Neural progenitor cell (in vitro differentiated cells): ENCODE results near the gene NHLRC4. TPM values are rescaled to one million over a fixed set of nuclear protein-coding genes. Genes with fewer than 3 reads are reported as not detected.
A peak's percentile ranks its signal among the peaks of the same experiment; 100 is the strongest.

ENCODE experiments used
- DNase-seq: peaks from one replicate; pipeline ENCODE4 v3.0.0-alpha.2; 2016; ENCODE audit warnings: low spot score
- H2AFZ ChIP-seq: fragments of 200-600 bp; sonication (generic); replicated peaks from 2 replicates; pipeline ENCODE4 v1.6.1; 2016; ENCODE audit warnings: antibody characterized with exemption
- H3F3A ChIP-seq: fragments of 200-600 bp; sonication (generic); 2 replicates; pipeline ENCODE4 v1.6.1; 2016; ENCODE audit warnings: antibody characterized with exemption, low read depth
- H3K27ac ChIP-seq: fragments of 200-600 bp; sonication (generic); 2 replicates; pipeline ENCODE4 v1.5.1; 2016; ENCODE audit warnings: mild to moderate bottlenecking
- H3K27me3 ChIP-seq: fragments of 200-600 bp; sonication (generic); 2 replicates; pipeline ENCODE4 v1.6.1; 2016; ENCODE audit warnings: mild to moderate bottlenecking, moderate library complexity
- H3K36me3 ChIP-seq: fragments of 200-600 bp; sonication (generic); 2 replicates; pipeline ENCODE4 v1.5.1; 2016
- H3K4me1 ChIP-seq: fragments of 200-600 bp; sonication (generic); 2 replicates; pipeline ENCODE4 v1.6.1; 2016; ENCODE audit warnings: mixed run types
- H3K4me2 ChIP-seq: fragments of 200-600 bp; sonication (generic); 2 replicates; pipeline ENCODE4 v1.6.1; 2016
- H3K4me3 ChIP-seq: fragments of 200-600 bp; sonication (generic); 2 replicates; pipeline ENCODE4 v1.5.1; 2016
- H3K79me2 ChIP-seq: fragments of 200-600 bp; sonication (generic); 2 replicates; pipeline ENCODE4 v1.6.1; 2016; ENCODE audit warnings: low read depth
- H3K9ac ChIP-seq: fragments of 200-600 bp; sonication (generic); 2 replicates; pipeline ENCODE4 v1.6.1; 2016
- H3K9me3 ChIP-seq: fragments of 200-600 bp; sonication (generic); 2 replicates; pipeline ENCODE4 v1.5.1; 2016; ENCODE audit warnings: low read depth
- H4K20me1 ChIP-seq: fragments of 200-600 bp; sonication (generic); 2 replicates; pipeline ENCODE4 v1.6.1; 2016; ENCODE audit warnings: low read depth
- H3K27ac Mint-ChIP-seq: 3 replicates; pipeline ENCODE4 v1.8.0; 2021; ENCODE audit warnings: mixed read lengths
- H3K27me3 Mint-ChIP-seq: 2 replicates; pipeline ENCODE4 v1.8.0; 2022; ENCODE audit warnings: low read depth, mild to moderate bottlenecking, inconsistent platforms, moderate library complexity, mixed read lengths; ENCODE audit not compliant: insufficient read depth
- H3K36me3 Mint-ChIP-seq: 3 replicates; pipeline ENCODE4 v1.8.0; 2021; ENCODE audit warnings: mixed read lengths
- H3K4me1 Mint-ChIP-seq: 3 replicates; pipeline ENCODE4 v1.8.0; 2021; ENCODE audit warnings: mixed read lengths
- H3K4me3 Mint-ChIP-seq: 3 replicates; pipeline ENCODE4 v1.8.0; 2021; ENCODE audit warnings: mild to moderate bottlenecking, moderate library complexity, mixed read lengths
- H3K9me3 Mint-ChIP-seq: 3 replicates; pipeline ENCODE4 v1.8.0; 2020; ENCODE audit warnings: mixed read lengths
- EZH2 ChIP-seq: fragments of 200-600 bp; sonication (generic); IDR thresholded peaks from 2 replicates; pipeline ENCODE4 v1.6.1; 2017; ENCODE audit warnings: antibody characterized with exemption, mild to moderate bottlenecking, moderate library complexity
- EZH2phosphoT487 ChIP-seq: fragments of 200-600 bp; sonication (generic); IDR thresholded peaks from 2 replicates; pipeline ENCODE4 v1.6.1; 2017; ENCODE audit warnings: antibody characterized with exemption
- total RNA-seq: library from RNA; depleted of rRNA; stranded (reverse); fragments of >200 nt; gene quantifications from 2 replicates; pipeline ENCODE4 v1.2.3, GENCODE V29; 2015; ENCODE audit warnings: low replicate concordance
- TF ChIP-seq, protein P1 (sequence below): fragments of 200-600 bp; sonication (generic); IDR thresholded peaks from 2 replicates; pipeline ENCODE4 v1.5.1; 2017; ENCODE audit warnings: antibody characterized with exemption, mild to moderate bottlenecking

NHLRC4 gene
- total RNA-seq, 1 donor from 2014 or later: not detected

DNA sequence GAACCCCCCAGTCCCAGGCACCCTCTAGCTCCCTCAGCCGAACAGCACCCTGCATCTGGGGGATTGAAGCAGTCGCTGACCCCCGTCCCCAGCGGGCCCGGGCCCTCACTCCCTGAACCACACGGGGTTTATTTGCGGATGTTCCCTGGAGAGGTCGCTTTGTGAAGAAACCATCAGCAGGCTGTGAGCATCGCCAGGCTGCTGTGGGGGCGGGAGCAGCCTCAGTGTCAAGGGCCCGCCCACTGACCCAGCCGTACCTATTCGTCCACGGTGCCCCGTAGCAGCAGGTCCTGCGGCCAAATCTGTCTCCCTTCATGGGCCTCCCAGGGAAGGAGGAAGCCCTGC, 16.6 kb downstream of the NHLRC4 start:
- TF ChIP-seq, protein P1, sequence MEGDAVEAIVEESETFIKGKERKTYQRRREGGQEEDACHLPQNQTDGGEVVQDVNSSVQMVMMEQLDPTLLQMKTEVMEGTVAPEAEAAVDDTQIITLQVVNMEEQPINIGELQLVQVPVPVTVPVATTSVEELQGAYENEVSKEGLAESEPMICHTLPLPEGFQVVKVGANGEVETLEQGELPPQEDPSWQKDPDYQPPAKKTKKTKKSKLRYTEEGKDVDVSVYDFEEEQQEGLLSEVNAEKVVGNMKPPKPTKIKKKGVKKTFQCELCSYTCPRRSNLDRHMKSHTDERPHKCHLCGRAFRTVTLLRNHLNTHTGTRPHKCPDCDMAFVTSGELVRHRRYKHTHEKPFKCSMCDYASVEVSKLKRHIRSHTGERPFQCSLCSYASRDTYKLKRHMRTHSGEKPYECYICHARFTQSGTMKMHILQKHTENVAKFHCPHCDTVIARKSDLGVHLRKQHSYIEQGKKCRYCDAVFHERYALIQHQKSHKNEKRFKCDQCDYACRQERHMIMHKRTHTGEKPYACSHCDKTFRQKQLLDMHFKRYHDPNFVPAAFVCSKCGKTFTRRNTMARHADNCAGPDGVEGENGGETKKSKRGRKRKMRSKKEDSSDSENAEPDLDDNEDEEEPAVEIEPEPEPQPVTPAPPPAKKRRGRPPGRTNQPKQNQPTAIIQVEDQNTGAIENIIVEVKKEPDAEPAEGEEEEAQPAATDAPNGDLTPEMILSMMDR: no peak
- TF ChIP-seq EZH2phosphoT487: no peak
- Mint-ChIP-seq H3K4me1 (peaks cover 13% of the 10 kb centered on the region), H3K9me3 (no peaks in the 10 kb centered on the region), H3K27me3 (peaks cover 6% of the 10 kb centered on the region), H3K36me3 (no peaks in the 10 kb centered on the region), H3K4me3 (no peak overlapping the region), H3K27ac (no peak overlapping the region)
- H3K36me3 ChIP-seq: no peaks in the 10 kb centered on the region
- peaks cover 8% of the 10 kb centered on the region for H3K79me2 ChIP-seq
- H3F3A ChIP-seq: peaks cover 25% of the 10 kb centered on the region
- no peak overlapping the region for H3K27ac ChIP-seq
- no peak for DNase-seq
- no peak overlapping the region for H3K9ac ChIP-seq
- peak overlapping the region; percentile 55 for H3K4me2 ChIP-seq
- H4K20me1 ChIP-seq: peaks cover 58% of the 10 kb centered on the region
- H3K9me3 ChIP-seq: no peaks in the 10 kb centered on the region
- H3K27me3 ChIP-seq: peaks cover 37% of the 10 kb centered on the region
- peaks cover 2% of the 10 kb centered on the region for H3K4me1 ChIP-seq
- no peak overlapping the region for H3K4me3 ChIP-seq
- H2AFZ ChIP-seq: no peak overlapping the region

DNA sequence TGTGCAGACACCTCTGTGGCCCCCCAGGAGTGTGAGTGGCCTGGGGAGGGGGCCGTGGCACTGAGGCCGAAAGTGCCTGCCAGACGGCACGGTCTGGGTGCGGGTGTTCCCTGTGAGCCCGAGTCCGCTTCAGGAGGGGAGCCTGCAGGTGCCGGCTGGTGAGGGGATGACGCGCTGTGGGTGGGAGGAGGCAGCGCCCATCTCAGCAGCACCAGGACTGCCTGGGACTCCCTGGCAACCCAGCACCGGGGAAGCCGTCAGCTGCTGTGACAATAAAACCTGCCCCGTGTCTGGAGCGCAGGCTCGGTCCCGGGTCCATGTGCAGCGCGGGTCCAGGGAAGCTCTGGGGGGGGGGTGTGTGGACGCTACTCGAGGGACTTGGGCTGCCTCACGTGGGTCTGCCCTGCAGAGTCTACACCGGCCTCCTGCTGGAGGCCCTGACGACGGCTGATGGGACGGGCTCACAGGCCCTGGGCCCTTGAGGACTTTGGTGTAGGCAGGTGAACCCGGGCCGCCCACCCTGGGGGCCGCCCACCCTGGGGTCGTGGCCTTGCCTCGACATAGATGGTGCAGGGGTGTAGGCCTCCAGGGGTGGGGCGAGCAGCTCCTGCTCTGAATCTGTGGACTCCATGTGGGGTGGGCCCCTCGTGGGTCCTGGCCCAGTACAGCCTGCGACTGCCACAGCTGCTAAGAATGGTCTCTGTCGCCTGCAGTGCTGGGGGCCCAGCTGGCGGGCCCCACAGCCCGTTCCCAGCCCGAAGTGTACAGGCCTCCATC, 17.2 kb downstream of the NHLRC4 start:
- H3K27me3 ChIP-seq: peaks cover 37% of the 10 kb centered on the region
- TF ChIP-seq, protein P1: no peak

DNA sequence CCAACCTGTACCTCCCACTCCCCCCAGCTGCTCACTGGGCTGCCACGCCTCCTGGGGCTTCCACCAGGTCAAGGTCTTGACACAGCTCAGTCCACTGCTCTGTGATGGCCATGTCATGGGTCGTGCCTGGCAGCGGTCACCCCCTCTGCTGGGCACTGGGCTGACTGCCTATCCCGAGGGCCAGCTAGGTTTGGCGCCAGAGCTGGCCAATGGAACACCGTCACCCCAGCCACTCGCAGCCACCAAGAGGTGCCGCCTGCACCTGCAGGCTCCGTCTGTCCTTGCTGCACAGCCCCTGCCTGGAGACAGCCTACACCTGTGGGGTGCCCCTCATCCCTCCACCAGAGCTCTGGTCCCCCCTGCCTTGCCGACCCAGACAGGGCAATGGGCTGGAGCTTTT, 18.5 kb downstream of the NHLRC4 start:
- H3K79me2 ChIP-seq: peaks cover 10% of the 10 kb centered on the region
- peaks cover 37% of the 10 kb centered on the region for H3K27me3 ChIP-seq

More for the DNA sequence above, 17.2 kb downstream of the NHLRC4 start:
- H3K4me3 ChIP-seq: no peak overlapping the region
- no peaks in the 10 kb centered on the region for H3K36me3 Mint-ChIP-seq
- H3F3A ChIP-seq: peaks cover 30% of the 10 kb centered on the region
- peaks cover 2% of the 10 kb centered on the region for H3K4me1 ChIP-seq
- no peak overlapping the region for H3K27ac Mint-ChIP-seq
- peak overlapping the region; percentile 55 for H3K4me2 ChIP-seq
- H3K9me3 ChIP-seq: no peaks in the 10 kb centered on the region
- no peak overlapping the region for H3K27ac ChIP-seq
- H3K9me3 Mint-ChIP-seq: no peaks in the 10 kb centered on the region
- no peak for DNase-seq
- peaks cover 6% of the 10 kb centered on the region for H3K27me3 Mint-ChIP-seq
- no peak overlapping the region for H3K9ac ChIP-seq
- peaks cover 14% of the 10 kb centered on the region for H3K4me1 Mint-ChIP-seq
- no peak overlapping the region for H2AFZ ChIP-seq
- H4K20me1 ChIP-seq: peaks cover 55% of the 10 kb centered on the region
- H3K79me2 ChIP-seq: peaks cover 9% of the 10 kb centered on the region
- no peak overlapping the region for H3K4me3 Mint-ChIP-seq
- no peaks in the 10 kb centered on the region for H3K36me3 ChIP-seq

More for the DNA sequence above, 18.5 kb downstream of the NHLRC4 start:
- no peak overlapping the region for H3K9ac ChIP-seq
- H4K20me1 ChIP-seq: peaks cover 53% of the 10 kb centered on the region
- Mint-ChIP-seq H3K4me3 (peak overlapping the region; percentile 59), H3K4me1 (peaks cover 14% of the 10 kb centered on the region), H3K36me3 (no peaks in the 10 kb centered on the region), H3K27ac (no peak overlapping the region), H3K27me3 (peaks cover 6% of the 10 kb centered on the region), H3K9me3 (no peaks in the 10 kb centered on the region)
- TF ChIP-seq EZH2phosphoT487 (no peak), EZH2 (no peak)
- TF ChIP-seq, protein P1: peak; percentile 11
- no peak overlapping the region for H2AFZ ChIP-seq
- H3K27ac ChIP-seq: no peak overlapping the region
- peak; percentile 56 for DNase-seq
- no peak overlapping the region for H3K4me2 ChIP-seq
- H3K9me3 ChIP-seq: no peaks in the 10 kb centered on the region
- H3F3A ChIP-seq: peaks cover 30% of the 10 kb centered on the region
- H3K4me3 ChIP-seq: no peak overlapping the region
- peaks cover 2% of the 10 kb centered on the region for H3K4me1 ChIP-seq
- no peaks in the 10 kb centered on the region for H3K36me3 ChIP-seq
